IPS-NIHi7 (cell line): ENCODE data around the gene SLC2A4RG.

Experiments used
- DNase-seq: peaks from one replicate; pipeline ENCODE4 v3.0.0; 2012; ENCODE audit warnings: mixed read lengths; ENCODE audit errors: extremely low spot score

SLC2A4RG gene

GRCh38 chr20:63740627-63741353 lies 1.2 kb downstream of the SLC2A4RG start:
- peak; percentile 86 for DNase-seq

- no peak for DNase-seq
These were observed 1.7 kb downstream of the SLC2A4RG start for GRCh38 chr20:63741354-63741675.

GRCh38 chr20:63741676-63742380 lies 2.3 kb downstream of the SLC2A4RG start:
- DNase-seq, result no peak

- DNase-seq, result no peak
These were observed 2.9 kb downstream of the SLC2A4RG start for GRCh38 chr20:63742381-63743024.

- no peak for DNase-seq
These were observed 3.8 kb downstream of the SLC2A4RG start for GRCh38 chr20:63743210-63743970.

DNA sequence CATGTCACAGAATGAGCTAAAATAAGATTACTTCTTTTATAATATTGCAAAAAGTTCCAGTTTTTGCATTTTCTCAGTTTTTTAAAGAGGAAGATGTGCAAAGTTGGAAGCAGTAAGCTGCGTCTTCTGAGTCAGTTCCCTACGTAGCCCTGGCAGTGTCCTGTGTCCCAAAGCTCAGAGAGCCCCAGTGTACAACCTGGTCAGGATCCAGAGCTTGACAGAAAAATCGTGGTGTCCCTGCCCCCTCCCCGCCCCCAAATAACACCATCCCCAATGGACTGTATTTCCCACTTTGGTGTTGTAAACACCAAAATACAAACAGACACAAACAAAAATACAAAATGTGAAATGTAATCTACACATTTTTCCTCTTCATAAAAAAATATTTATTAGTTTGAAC lies 4.6 kb downstream of the SLC2A4RG start:
- no peak for DNase-seq

DNA sequence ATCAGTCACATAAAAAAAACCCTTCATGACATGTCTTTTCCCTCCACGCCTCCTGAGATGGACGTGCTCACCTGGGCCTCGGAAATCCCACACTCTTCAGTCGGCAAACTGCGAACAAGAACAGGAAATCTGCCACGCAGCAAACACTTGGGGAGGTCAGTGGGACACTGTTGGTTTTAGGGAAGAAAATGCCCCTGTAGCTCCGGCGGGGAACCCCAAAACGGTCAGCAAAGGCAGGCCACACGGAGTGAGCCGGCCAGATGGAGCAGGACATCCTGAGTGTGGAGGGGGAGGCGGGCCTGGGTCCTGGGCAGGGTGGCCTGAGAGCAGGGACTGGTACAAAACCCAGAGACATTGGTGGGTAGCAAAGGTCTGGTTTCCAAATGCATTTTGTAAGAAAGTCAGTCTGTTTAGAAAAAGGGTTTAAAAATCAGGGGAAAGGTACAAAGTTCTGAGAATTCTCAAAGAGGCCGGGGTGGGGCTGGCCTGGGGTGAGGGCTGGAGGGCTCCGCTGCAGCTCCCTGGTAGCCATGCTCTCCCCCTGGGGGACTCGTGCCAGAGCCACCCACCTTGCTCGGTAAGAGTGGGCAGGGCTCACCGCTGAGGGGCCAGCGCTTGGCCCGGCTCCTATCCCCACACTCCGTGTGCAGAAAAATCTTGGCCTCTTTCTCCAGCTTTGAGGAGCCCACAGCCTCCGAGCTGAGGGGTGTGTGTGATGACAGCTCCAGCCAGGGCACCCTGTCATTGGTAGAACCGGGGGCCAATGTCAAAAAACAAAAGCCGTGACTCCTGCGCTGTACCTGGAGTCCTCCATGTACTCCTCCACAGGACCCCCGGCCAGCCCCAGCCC lies 5.2 kb downstream of the SLC2A4RG start:
- no peak for DNase-seq

DNA sequence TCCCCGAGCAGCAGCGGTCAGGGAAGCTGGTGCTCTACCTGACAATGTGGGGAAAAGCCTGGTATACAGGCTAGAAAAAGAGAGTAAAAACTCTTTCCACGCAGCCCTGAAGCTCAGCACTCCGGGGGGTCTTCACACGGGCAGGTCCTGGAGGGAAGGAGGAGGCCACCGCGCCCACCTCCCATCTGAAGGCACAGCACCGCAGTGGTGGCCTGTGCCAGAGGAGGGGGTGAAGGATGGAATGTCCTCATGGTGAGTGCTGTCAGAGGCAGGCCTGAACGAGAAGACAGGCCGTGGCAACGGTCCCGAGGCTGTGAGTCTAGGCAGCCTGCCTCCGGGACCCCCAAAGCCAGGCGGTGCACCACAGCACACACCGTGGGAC lies 5.8 kb downstream of the SLC2A4RG start:
- DNase-seq, result no peak

- no peak for DNase-seq
These were observed 6.6 kb downstream of the SLC2A4RG start for GRCh38 chr20:63745961-63746731.

- no peak for DNase-seq
These were observed 7.3 kb downstream of the SLC2A4RG start for GRCh38 chr20:63746751-63747315.

GRCh38 chr20:63747622-63748069 lies 8.1 kb downstream of the SLC2A4RG start:
- no peak for DNase-seq

- DNase-seq, result no peak
These were observed 8.7 kb downstream of the SLC2A4RG start for GRCh38 chr20:63748070-63748933.

- no peak for DNase-seq
These were observed 9.3 kb downstream of the SLC2A4RG start for GRCh38 chr20:63748934-63749270.

- no peak for DNase-seq
These were observed 10.3 kb downstream of the SLC2A4RG start for GRCh38 chr20:63749597-63750508.

DNA sequence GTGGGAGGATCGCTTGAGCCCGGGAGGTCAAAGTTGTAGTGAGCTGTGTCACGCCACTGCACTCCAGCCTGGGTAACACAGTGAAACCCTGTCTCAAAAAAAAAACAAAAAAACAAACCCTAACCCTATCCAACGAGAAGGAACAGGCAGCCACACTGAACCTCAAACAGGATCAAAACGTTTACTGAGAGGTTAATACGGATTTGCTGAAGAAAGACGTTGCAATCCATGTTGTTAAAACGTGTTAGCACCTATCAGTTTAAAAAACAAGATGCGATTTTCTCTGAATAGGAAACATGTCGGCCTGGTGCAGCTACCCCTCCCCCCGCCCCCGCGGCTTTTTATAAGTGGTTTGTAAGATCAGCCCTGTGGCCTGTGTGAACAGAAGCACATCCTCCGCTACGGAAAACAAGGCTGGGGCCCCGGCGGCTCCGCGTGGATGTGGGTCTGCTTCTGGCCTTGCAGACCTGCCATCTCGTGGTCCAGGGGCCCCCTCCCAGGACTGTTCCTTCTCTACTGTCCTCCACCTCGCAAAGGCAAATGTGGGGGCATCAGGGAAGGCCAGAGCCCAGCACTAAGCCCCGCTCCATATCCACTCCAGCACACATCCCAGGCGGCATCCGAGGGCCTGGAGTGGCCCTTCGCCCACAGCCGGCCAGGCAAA lies 11.4 kb downstream of the SLC2A4RG start:
- DNase-seq, result no peak

GRCh38 chr20:63751471-63752271 lies 12.1 kb downstream of the SLC2A4RG start:
- DNase-seq, result no peak
